Stimulated activated CD4-positive, alpha-beta T cell treated with anti-CD3 and anti-CD28 coated beads, Interleukin-12 subunit alpha, Interleukin-12 subunit beta, amount 100 ng/mL, for 48 hours (primary cell): ENCODE results near the gene NOM1.
"Not testable (repeated sequence)": the region's sequence is repeated elsewhere in the genome, so short reads cannot be mapped to it uniquely, and the experiment has no call there.

Experiments used
- DNase-seq, 3 donors: peaks; one replicate each; pipeline ENCODE4 v3.0.0-alpha.2; 2020; ENCODE audit warnings: low read depth in 2 of 3, low spot score in 1 of 3

NOM1 gene

DNA sequence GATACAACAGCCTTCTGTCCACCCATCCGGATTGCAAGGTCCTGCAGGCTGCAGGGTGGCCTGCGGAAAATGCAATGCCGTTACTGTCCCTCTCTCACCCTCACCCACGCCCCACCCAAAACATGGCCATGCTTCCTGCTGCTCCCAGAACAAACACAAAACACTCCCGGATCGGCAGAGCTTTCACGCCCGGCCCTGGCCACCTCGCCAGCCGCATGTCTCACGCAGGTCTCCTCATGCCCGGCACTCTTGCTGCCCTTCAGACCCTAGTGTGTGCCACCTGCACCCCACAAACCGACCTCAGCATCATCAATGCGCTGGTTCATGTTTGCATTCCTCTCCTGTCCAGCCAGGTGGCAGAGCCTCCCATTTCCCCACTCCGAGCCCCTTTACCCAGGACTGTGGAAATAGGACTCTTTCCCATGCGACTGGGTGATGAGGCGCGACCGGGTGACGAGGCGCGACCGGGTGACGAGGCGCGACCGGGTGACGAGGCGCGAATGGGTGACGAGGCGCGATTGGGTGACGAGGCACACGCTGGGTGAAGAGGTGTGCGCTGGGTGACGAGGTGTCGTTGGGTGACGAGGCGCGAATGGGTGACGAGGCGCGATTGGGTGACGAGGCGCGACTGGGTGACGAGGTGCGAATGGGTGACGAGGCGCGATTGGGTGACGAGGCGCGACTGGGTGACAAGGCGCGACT, 8.9 kb upstream of the NOM1 start:
- no peak for DNase-seq

DNA sequence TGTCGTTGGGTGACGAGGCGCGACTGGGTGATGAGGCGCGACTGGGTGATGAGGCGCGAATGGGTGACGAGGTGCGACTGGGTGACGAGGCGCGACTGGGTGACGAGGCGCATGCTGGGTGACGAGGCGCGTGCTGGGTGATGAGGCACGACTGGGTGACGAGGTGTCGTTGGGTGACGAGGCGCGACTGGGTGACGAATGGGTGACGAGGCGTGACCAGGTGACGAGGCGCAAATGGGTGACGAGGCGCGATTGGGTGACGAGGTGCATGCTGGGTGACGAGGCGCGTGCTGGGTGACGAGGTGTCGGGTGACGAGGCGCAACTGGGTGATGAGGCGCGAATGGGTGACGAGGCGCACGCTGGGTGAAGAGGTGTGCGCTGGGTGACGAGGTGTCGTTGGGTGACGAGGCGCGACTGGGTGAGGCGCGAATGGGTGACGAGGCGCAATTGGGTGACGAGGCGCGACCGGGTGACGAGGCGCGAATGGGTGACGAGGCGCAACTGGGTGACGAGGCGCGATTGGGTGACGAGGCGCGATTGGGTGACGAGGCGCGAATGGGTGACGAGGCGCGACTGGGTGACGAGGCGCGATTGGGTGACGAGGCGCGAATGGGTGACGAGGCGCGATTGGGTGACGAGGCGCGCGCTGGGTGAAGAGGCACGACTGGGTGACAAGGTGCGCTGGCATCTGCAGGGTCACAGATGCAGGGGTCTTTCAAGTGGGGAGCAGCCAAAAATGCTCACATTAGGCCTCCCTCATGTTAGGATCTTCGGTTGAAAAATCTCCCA, 7.9 kb upstream of the NOM1 start:
- no peak for DNase-seq

DNA sequence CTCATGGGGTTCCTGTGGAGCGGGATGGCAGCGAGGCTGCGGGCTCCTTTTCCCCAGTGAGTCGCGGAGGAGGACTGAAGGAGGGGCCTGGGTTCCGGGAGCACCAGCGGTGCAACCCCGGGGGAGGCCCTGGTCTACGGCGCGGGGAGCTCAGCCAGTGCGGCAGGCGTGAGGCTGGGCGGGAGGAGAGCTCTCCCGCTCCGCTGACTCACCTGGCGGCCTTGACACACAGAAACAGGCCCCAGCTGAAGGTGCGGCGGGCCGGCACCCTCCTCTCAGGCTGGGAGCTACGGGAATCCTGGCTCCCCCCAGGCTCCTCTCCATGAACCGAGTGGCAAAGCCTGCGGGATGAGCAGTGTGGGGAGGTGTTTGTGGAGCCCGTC, 6.8 kb upstream of the NOM1 start:
- no peak for DNase-seq

DNA sequence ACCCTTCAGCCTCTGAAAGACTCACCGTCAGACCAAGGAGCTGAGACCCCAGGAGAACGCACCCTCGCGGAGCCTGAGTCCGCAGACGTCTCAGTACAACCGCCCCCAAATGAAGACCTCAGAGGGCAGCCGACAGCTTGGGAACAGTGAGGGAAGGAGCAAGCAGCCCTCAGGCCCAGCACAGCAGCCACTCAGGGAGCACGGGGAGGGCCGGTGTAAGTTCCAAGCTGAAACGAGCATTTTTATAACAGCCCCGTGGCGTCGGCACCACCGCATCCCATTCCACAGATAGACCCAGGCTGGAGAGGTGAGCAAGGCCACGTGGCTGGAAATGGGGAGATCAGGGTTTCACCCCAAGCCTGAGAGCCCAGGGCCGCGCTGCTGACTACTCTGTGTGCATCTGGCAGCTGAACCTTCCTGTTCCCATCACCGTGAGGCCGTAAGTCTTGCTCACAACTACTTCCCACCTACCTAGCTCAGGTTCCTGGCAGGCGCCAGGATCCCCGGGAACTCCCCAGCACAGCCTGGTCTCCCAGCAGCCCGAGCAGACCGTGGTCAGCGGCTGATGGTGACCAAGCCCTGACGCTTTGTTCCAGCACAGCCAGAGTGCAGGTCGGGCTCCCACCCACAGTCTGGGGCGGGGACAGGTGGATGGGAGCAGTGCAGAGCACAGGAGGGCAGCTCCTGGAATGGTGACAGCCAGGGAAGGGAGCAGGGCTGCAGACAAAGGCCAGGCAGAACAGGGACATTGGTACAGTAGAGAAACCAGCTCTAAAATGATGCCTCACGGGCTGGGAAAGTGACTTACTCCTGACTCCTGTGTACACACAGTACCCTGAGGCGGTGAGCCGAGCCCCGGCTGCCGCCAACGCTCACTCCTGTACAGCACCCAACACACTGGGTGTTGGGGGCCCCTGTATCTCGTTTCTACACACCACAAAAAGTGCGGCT, 6.1 kb upstream of the NOM1 start:
- no peak for DNase-seq

DNA sequence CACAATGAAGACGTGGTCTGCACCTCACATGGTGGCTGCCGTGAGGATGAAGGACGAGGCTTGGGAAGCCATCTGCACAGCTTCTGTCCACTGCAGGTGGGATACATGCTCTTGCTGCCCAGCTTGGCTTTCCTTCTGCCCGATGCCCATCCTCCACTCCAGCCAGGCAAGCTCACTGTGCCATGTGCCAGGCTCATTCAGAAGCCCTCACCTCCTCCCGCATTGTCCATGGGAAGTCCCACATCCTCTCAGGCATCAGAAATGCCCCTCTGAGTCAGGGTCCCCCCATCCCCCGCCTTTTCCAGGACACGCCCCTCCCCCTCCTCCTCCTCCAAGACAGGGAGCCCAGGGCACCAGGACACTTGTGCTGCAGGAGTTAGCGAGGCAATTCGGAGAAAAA, 4.6 kb upstream of the NOM1 start:
- DNase-seq, result no peak

DNA sequence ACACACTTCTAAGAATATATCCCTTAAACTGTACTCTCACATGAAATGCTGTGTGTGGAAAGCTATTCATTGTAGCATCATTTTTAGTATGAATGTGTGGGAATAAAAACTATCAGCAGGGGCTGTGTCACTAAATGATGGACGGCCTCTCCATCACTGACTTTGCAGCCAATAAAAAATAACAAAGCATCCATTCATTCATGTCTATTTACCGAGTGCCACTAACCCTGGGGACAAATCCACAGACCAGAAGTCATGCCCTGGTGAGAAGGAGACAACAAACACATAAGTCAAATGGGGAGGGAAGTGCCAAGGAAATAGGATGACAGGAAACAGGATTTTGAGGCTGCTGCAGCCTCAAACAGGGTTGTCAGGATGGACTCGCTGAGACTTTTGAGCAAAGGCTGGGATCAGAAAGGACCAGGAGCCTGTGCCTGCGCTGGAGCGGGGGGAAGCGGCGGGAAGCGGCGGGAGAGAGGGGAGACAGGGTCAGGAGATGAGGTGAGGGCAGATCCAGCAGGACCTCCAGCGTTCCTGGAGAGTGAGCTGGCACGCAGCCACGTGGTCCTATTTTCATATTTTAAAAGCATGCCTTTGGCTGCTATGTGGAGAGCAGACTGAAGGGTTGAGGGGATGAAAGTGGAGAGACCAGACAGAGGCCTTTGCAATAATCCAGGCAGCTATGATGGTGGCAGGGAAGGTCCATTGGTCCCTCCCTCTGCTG, 2.2 kb upstream of the NOM1 start:
- DNase-seq, result no peak

DNA sequence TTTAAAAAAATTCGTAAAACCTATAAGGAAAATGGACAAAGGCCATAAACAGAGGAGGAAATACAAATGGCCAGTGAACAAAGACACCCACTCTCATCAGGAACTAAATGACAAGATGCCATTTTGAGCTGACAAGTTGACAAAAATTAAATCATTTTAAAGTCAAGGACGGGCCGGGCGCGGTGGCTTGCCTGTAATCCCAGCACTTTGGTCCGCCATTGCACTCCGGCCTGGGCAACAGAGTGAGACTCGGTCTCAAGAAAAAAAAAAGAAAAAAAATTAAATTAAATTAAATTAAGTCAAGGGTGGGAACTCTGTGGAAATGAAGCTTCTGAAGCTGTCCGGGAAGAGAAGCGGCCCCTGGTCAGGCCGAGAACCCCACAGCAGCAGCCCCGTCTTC, 1.2 kb upstream of the NOM1 start:
- DNase-seq, result no peak

DNA sequence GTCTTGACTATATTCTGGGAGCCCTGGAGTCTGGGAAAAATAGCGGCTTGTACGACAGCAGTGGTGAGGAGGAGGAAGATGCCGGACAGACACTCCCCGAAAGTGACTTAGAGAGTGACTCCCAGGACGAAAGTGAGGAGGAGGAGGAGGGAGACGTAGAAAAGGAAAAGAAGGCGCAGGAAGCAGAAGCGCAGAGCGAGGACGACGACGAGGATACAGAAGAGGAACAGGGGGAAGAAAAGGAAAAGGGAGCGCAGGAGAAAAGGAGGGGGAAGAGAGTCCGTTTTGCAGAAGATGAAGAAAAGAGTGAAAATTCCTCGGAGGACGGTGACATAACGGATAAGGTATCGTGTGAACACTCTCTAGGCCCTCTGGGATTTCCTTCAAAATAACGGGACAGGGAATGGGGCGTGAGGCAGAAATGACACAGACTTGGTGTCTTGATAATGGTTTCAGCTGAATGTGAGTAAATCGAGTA, 908 bp downstream of the NOM1 start:
- DNase-seq, result no peak

DNA sequence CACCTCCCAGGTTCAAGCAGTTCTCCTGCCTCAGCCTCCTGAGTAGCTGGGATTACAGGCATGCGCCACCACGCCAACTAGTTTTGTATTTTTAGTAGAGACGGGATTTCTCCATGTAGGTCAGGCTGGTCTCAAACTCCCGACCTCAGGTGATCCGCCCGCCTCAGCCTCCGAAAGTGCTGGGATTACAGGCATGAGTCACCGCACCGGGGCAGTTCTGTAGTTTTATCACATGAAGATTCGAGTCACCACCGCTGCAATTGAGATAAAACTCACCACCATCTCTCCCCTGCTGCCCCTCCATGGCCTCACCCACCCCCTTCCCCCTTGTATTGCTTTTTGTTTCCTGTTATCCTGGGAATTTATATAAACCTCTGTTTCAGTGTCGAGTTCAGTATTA, 3.7 kb downstream of the NOM1 start:
- not testable (repeated sequence) for DNase-seq

DNA sequence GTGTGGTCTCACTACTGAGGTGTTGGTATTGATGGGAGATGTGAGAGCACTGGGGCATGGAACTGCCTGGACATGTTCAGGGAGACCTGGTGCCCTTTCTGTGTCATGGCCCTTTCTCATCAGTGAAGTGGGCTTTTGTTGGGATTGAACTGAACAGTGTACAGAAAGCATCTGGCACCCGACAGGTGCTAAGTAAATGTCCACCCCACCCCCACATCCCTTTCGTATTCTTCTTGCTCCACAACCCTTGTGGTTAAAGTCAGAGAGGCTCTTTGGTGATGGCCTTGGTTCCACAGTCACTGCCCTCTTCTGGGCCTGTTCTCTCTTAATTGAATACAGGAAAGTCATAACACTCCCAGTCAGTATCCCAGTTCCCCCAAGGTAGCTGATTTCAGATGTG, 5.4 kb downstream of the NOM1 start:
- no peak for DNase-seq

DNA sequence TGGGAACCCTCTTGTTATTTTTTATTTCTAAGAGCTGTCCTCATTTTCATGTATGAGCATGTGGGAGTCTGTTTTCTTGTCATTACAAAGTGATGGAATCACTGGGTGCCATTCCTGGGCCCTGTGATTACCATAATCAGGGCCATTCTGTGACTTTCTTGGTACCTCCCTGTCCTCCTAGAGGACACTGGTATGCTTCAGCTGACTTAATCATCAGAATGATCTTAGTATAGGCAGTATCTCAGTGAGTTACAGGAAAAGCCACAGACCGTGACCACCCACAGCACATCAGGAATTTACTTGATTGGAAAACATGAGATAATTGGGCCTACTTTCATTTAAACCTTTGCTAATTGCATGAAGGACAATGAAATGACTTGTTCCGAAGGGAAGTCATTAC, 7.2 kb downstream of the NOM1 start:
- no peak for DNase-seq

DNA sequence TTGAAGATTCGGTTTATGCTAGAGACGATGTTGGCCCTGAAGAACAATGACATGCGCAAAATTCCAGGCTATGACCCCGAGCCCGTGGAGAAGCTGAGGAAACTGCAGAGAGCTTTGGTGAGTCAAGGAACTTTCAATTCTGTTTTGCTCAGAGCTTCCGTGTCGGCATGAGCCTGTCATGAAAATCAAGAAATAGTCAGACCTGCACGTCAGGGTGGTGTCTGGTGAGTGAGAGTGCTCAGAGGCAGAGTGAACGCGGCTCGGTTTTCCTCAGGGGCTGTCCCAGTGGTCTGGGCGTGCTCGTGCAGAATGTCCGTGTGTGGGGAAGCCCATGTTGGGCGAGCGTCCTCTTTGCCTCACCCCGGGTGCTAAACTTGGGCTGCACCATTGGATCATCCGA, 12.6 kb downstream of the NOM1 start:
- no peak for DNase-seq

DNA sequence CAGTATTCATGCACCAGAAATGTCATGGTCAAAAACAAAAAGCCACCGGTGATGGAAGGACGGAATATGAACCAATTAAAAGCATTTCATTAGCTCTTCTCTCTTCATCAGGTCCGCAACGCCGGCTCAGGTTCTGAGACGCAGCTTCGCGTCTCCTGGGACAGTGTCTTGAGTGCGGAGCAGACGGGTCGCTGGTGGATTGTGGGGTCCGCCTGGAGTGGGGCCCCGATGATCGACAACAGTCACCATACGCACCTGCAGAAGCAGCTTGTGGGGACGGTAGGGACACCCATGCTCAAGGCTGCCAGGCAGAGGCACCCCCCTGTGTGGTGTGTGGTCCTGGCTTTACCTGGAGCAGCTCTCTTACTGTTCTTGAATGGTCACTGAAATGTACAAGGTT, 13.4 kb downstream of the NOM1 start:
- no peak for DNase-seq

DNA sequence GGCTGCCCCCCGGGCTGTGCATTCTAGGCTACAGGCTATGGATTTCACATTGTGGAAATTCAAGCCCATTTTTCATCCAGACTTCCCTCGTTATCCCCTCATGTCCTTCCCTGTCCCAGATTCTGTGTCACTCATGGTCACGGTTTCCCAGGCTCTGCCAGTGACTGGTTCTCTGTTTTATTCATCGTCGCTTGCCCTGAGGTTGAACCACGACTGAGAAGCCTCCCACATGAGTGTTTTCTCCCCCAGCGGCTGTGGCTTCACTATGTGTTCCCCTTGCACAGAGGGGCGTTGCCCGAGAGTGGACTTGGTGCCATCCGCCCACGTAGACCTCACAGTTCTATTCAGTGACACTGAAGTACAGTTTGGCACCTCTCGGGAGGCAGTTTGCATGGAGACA, 14.0 kb downstream of the NOM1 start:
- no peak for DNase-seq

DNA sequence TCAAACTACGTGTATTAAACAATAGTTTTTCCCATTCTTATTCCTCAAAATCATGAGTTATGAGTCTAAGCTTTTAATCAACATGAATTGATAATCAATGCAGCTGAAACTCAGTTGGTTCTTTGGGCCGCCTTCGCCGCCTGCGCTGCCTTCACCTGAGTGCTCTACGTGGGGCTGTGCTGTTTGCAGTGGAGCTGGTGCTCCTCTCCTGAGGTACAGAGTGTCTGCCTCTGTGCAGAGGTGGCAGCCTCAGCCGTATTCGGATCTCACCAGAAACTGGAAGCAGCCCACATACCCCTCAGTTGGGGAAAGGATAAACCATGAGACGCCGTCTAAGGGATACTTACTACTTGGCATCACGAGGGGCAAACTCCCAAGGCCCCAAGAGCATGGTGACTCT, 15.5 kb downstream of the NOM1 start:
- DNase-seq, result no peak

DNA sequence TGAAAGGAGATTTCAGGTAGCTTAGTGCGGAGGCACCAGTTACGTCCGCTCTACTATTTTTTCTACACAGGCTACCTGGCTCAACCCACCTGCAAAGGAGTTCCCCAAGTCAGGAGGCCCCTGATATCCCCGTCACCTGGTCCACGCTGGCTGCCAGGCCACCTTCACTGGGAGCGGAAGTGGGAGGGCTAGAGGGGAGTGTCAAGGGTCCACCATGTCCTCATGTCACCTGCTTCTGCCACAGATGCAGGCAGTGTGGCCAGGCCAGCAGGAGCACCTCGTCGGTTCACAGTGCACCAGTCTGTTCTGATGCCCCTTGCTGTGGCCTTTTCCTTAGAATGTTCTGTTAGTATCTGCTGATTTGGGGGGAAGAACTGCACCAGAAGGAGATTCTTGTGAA, 16.9 kb downstream of the NOM1 start:
- DNase-seq, result no peak

DNA sequence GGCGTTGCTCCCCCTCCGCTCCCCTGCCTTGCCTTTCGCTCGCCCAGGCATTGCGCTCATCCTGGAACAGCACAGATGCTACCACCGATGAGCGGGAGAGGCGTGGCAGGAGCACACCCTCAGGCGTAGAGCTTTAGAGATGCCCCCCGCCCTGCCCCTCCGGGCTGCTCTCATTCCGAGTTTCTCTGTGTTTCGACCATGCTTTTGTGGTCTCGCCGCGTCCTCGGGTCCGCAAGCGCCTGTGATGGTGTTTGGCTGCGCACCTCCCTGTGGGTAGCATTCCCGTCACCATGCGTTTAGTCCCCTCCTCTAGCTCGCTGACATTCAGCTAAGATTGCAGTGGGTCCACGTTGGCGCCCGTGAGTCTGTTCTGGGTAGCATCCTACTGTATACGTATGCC, 18.7 kb downstream of the NOM1 start:
- DNase-seq, result no peak

DNA sequence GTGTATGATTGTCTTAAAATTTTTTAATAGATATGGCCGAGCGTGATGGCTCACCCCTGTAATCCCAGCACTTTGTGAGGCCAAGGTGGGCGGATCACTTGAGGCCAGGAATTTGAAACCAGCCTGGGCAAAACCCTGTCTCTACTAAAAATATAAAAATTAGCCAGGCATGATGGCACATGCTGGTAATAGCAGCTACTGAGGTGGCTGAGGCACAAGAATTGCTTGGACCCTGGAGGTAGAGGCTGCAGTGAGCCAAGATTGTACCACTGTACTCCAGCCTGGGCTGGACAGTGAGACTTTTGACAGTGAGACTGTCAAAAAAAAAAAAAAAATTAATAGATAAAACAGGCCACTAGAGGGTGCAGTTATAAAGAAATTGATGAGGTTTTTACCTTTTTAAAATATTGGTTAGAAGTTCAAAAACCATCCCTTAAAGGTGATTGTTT, 20.5 kb downstream of the NOM1 start:
- DNase-seq, result no peak

DNA sequence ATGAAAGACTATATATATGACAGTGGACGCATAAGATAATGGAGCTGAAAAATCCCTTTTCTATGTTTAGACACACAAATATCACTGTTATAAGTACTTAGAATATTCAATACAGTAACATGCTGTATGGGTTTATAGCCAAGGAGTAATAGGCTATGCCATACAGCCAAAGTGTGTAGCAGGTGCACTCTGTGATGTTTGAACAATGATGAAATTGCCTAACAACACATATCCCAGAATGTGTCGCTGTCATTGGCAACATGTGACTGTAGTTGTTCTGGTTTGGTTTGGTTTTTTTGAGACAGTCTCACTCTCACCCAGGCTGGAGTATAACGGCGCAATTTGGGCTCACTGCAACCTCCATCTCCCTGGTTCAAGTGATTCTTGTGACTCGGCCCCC, 26.1 kb downstream of the NOM1 start:
- DNase-seq, result no peak

DNA sequence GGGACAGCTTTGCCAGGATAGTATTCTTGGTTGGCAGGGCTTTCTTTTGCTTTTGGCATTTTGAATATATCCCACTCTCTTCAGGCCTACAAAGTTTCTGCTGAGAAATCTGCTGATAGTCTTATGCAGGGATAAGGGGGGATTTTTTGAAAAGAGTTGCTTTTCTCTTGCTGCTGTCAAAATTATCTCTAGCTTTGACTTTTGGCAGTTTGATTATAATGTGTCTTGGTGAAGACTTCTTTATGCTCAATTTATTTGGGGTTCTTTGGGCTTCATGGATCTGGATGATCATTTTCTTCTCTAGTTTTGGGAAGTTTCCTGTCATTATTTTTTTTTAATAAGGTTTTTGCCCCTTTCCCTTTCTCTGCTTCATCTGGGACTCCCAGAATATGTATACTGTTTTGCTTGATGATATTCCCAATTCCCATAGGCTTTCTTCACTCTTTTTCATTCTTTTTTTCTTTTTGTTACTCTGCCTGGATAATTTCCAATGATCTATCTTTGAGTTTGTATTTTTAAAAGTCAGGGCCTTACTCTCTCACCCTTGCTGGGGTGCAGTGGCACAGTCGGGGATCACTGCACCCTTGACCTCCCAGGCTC, 29.6 kb downstream of the NOM1 start:
- DNase-seq, result no peak

DNA sequence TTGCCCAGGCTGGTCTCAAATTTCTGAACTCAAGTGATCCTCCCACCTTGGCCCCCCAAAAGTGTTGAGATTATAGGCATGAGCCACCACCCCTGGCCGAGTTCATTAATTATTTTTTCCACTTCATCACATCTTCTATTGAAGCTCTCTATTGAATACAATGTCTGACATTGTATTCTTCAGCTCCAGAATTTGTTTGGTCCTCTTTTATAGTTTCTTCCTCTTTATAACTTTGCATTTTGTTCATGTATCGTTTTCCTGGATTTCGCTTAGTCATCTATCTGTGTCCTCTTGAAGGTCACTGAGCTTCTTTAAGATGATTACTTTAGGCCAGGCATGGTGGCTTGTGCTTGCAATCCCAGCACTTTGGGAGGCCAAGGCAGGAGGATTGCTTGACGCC, 30.2 kb downstream of the NOM1 start:
- no peak for DNase-seq
